Subcutaneous abdominal adipose tissue (tissue), 5 donors: ENCODE results near the gene C20orf202.
"Not testable (repeated sequence)": the region's sequence is repeated elsewhere in the genome, so short reads cannot be mapped to it uniquely, and the experiment has no call there.

Source experiments
- H3K27ac ChIP-seq: one replicate; pipeline ENCODE4 v1.7.0; 2013; ENCODE audit warnings: low read depth, mild to moderate bottlenecking, inconsistent platforms, low read length, moderate library complexity
- H3K27me3 ChIP-seq, 5 donors: one replicate each; pipeline ENCODE4 v1.7.0; 2013; ENCODE audit warnings: low read length in 5 of 5, inconsistent platforms in 1 of 5; ENCODE audit not compliant: control insufficient read depth in 5 of 5, insufficient read depth in 4 of 5
- H3K36me3 ChIP-seq, 5 donors: one replicate each; pipeline ENCODE4 v1.7.0; 2013; ENCODE audit warnings: low read length in 5 of 5; ENCODE audit not compliant: control insufficient read depth in 5 of 5, insufficient read depth in 5 of 5
- H3K4me1 ChIP-seq, 5 donors: one replicate each; pipeline ENCODE4 v1.7.0; 2013; ENCODE audit warnings: low read length in 5 of 5, mild to moderate bottlenecking in 3 of 5, moderate library complexity in 1 of 5; ENCODE audit not compliant: control insufficient read depth in 5 of 5, insufficient read depth in 5 of 5
- H3K4me3 ChIP-seq, 5 donors: one replicate each; pipeline ENCODE4 v1.7.0; 2013; ENCODE audit warnings: low read length in 5 of 5, low read depth in 1 of 5
- H3K9ac ChIP-seq, 5 donors: one replicate each; pipeline ENCODE4 v1.7.0; 2013; ENCODE audit warnings: low read length in 5 of 5, mild to moderate bottlenecking in 4 of 5, moderate library complexity in 3 of 5
- H3K9me3 ChIP-seq, 5 donors: one replicate each; pipeline ENCODE4 v1.7.0; 2013; ENCODE audit warnings: low read length in 5 of 5; ENCODE audit not compliant: control insufficient read depth in 5 of 5
- donor health status: healthy.
- donor health status: healthy.
- donor health status: healthy.
- donor health status: healthy.
- donor health status: healthy.

C20orf202 gene

GRCh38 chr20:1214838-1215261, 11.6 kb downstream of the C20orf202 start:
- H3K9me3 ChIP-seq, result no peaks in the 10 kb centered on the region
- no peaks in the 10 kb centered on the region for H3K36me3 ChIP-seq
- peaks cover 0 to 7% (median 3%) of the 10 kb centered on the region in 5 donors for H3K27me3 ChIP-seq
- no peak overlapping the region for H3K9ac ChIP-seq
- H3K4me3 ChIP-seq, result no peak overlapping the region
- peaks cover 0 to 3% (median 0%) of the 10 kb centered on the region in 5 donors for H3K4me1 ChIP-seq
- H3K27ac ChIP-seq, result no peak overlapping the region

DNA sequence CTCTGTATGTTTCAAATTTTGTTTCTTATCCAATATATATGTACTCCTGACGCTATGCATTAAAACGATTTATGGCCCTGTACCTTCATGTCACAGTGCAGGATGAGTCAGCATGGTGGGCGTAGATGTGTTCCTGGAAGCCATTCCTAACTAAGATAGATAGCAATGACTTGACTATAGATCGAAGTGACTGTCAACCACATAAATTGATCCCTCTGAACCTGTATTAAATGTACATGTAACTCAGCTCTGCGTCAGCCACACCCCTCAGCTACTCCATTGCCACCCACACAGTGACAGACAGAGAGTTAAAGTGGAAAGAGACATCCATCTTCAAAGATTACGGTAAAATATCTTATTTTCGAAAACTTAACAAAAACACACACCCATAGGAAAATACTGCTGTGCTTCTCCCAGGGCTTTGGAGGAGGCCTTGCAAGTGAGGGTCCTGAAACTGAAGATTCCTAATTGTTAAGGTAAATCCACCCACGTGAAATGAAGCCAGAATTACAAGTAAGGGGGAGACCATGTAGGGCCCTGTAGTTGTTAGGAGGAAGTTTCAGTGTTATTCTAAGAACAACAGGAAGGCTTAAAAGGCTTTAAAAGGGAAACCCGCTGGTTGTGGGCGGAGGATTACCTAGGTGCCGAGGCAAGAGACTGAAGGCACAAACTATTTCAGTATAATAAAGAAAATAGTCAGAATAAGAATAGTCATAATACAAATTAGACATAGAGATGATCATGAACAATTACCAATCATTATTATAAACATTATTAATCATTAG, 12.3 kb downstream of the C20orf202 start:
- Histone ChIP-seq H3K9ac (no peak overlapping the region), H3K27me3 (peaks cover 0 to 7% (median 3%) of the 10 kb centered on the region in 5 donors), H3K4me3 (no peak overlapping the region), H3K9me3 (no peaks in the 10 kb centered on the region), H3K4me1 (peaks cover 0 to 3% (median 0%) of the 10 kb centered on the region in 5 donors), H3K27ac (no peak overlapping the region), H3K36me3 (no peaks in the 10 kb centered on the region)

GRCh38 chr20:1216527-1217427, 13.5 kb downstream of the C20orf202 start:
- not testable (repeated sequence) for H3K9ac ChIP-seq, H3K4me3 ChIP-seq, H3K27me3 ChIP-seq, H3K4me1 ChIP-seq, H3K9me3 ChIP-seq, H3K27ac ChIP-seq, H3K36me3 ChIP-seq

- H3K9me3 ChIP-seq, result not testable (repeated sequence)
Measured at GRCh38 chr20:1222750-1223149, 19.5 kb downstream of the C20orf202 start.

DNA sequence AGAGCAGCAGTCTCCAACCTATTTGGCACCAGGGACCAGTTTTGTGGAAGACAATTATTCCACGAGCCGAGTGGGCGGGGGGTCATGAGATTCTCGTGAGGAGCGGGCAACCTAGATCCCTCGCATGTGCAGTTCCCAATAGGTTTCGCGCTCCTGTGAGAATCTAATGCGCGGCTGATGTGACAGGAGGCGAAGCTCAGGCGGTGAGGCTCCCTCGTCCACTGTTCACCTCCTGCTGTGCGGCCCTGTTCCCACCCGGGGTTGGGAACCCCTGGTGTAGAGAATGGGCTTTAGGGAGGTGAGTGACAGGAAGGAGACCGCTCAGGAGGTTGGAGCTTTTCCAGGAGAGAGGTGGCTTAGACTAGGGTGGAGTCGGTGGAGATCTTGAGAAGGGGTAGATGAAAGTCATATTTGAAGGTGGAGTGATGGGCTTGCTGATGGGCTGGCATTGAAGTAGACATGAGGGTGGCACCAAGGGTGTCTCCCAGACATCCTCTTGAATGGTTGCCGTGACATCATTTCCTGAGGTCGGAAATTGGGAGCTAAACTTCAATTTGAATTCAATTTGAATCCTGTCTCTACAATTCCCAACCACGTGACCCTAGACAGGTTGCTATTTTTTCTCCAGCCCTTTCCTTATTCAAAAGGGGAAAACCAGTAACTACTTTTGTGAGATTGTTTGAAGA, 21.1 kb downstream of the C20orf202 start:
- Histone ChIP-seq H3K27ac (no peak overlapping the region), H3K4me3 (no peak overlapping the region), H3K4me1 (peaks cover 0 to 18% (median 12%) of the 10 kb centered on the region in 5 donors), H3K36me3 (no peaks in the 10 kb centered on the region), H3K9ac (no peak overlapping the region), H3K27me3 (peaks cover 0 to 20% (median 5%) of the 10 kb centered on the region in 5 donors), H3K9me3 (no peaks in the 10 kb centered on the region)

More at GRCh38 chr20:1222750-1223149, 19.5 kb downstream of the C20orf202 start:
- H3K9ac ChIP-seq, H3K27ac ChIP-seq, H3K36me3 ChIP-seq, H3K4me3 ChIP-seq: not testable (repeated sequence)
- Histone ChIP-seq H3K27me3 (peaks cover 0 to 12% (median 5%) of the 10 kb centered on the region in 5 donors), H3K4me1 (peaks cover 0 to 18% (median 12%) of the 10 kb centered on the region in 5 donors)

DNA sequence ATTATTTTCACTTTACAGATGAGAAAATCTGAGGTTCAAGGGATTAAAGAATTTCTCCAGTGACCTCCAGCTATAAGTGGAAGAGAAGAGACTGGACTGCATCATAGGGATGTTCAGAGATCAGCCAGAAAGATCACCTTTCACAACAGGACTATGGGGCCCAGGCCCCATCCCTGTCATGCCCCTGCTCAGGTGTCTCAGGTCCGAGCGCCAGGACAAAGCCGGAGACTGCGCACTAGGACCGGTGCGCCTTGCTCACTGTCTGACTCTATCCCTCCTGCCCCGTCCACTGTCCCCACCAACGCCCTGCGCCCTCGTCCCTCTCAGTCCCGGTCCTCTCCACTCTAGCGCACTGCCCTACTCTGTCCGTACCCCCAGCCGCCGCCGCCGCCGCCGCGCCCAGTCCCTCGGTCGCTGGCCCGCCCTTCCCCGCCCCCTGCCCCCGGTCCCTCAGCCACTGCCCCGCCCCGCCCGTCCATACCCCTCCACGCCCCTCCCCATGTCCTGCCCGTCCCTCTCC, 22.1 kb downstream of the C20orf202 start:
- Histone ChIP-seq H3K4me3 (peak overlapping the region; percentile 50 to 60 (median 54)), H3K27me3 (peaks cover 0 to 23% (median 5%) of the 10 kb centered on the region in 5 donors), H3K27ac (no peak overlapping the region), H3K9ac (no peak overlapping the region), H3K36me3 (no peaks in the 10 kb centered on the region), H3K9me3 (no peaks in the 10 kb centered on the region), H3K4me1 (peaks cover 0 to 18% (median 12%) of the 10 kb centered on the region in 5 donors)

- Histone ChIP-seq H3K27me3 (peaks cover 0 to 23% (median 5%) of the 10 kb centered on the region in 5 donors), H3K4me1 (peaks cover 0 to 18% (median 12%) of the 10 kb centered on the region in 5 donors), H3K9me3 (no peaks in the 10 kb centered on the region), H3K9ac (peak within 1 kb of the TSS in 3 of 5 donors; percentile 22 to 73 (median 51)), H3K4me3 (peak within 1 kb of the TSS; percentile 50 to 72 (median 62)), H3K36me3 (no peaks in the 10 kb centered on the region), H3K27ac (no peak within 1 kb of the TSS)
Measured at GRCh38 chr20:1225783-1226654, 22.8 kb downstream of the C20orf202 start, which contains the start of gene RAD21L1. Gene RAD21L1, plus strand, starts transcription at chr20:1226044. Its CDS starts 2,410 bp downstream, at chr20:1228454.

GRCh38 chr20:1229541-1229940, 26.3 kb downstream of the C20orf202 start:
- no peaks in the 10 kb centered on the region for H3K36me3 ChIP-seq

More at GRCh38 chr20:1229541-1229940, 26.3 kb downstream of the C20orf202 start:
- peaks cover 2 to 18% (median 12%) of the 10 kb centered on the region in 5 donors for H3K4me1 ChIP-seq
- peaks cover 2 to 23% (median 5%) of the 10 kb centered on the region in 5 donors for H3K27me3 ChIP-seq
- no peak overlapping the region for H3K4me3 ChIP-seq
- no peaks in the 10 kb centered on the region for H3K9me3 ChIP-seq
- H3K27ac ChIP-seq, result no peak overlapping the region
- no peak overlapping the region for H3K9ac ChIP-seq
